ENCODE data around the gene TMEM125. TPM values are rescaled to one million over a fixed set of nuclear protein-coding genes. Genes with fewer than 3 reads are reported as not detected.

The TMEM125 gene
- total and polyA plus RNA-seq, 7 experiments from 2014 or later, result 0.21 to 0.50 TPM; not detected in 5

- no peak for DNase-seq
- H3K9me3 Mint-ChIP-seq, result peaks cover 0 to 2% (median 0%) of the 10 kb centered on the region in 11 donors
- no peaks in the 10 kb centered on the region for H3K27me3 ChIP-seq (ENCODE audit: control insufficient read depth in 2 of 2, insufficient read depth in 2 of 2, low read length in 2 of 2)
- no peak for ATAC-seq
- no peaks in the 10 kb centered on the region for H3K36me3 ChIP-seq (ENCODE audit: control insufficient read depth in 2 of 3, insufficient read depth in 3 of 3, low read length in 3 of 3)
- H3K4me3 ChIP-seq (ENCODE audit: low read length), result no peak overlapping the region
- ChIA-PET POLR2A (no interaction called here), CTCF (no interaction called here)
- H3K4me1 ChIP-seq (ENCODE audit: control insufficient read depth in 2 of 2, insufficient read depth in 2 of 2, low read length in 2 of 2), result no peaks in the 10 kb centered on the region
- intact Hi-C loops (cut with micrococcal nuclease), result no loop called here
- no peak overlapping the region for H3K27ac ChIP-seq (ENCODE audit: low read depth, low read length)
- H3K9me3 ChIP-seq (ENCODE audit: control insufficient read depth in 2 of 3, low read length in 3 of 3), result no peaks in the 10 kb centered on the region
- no peak overlapping the region for H3K4me3 Mint-ChIP-seq
- peak overlapping the region in 1 of 9 donors; percentile 36 for H3K27ac Mint-ChIP-seq
- H3K27me3 Mint-ChIP-seq, result no peaks in the 10 kb centered on the region
- H3K36me3 Mint-ChIP-seq, result peaks cover 0 to 3% (median 0%) of the 10 kb centered on the region in 5 donors
- peaks cover 0 to 8% (median 0%) of the 10 kb centered on the region in 7 donors for H3K4me1 Mint-ChIP-seq
Observed at GRCh38 chr1:43318831-43319230, 49.0 kb downstream of the TMEM125 start.

- Mint-ChIP-seq H3K4me1 (peaks cover 0 to 8% (median 0%) of the 10 kb centered on the region in 7 donors), H3K4me3 (no peak overlapping the region), H3K36me3 (peaks cover under 1 to 6% (median 3%) of the 10 kb centered on the region in 5 donors), H3K27me3 (no peaks in the 10 kb centered on the region), H3K9me3 (peaks cover 0 to 6% (median 3%) of the 10 kb centered on the region in 11 donors), H3K27ac (peak overlapping the region in 1 of 9 donors; percentile 8)
- no peak for DNase-seq
- no peaks in the 10 kb centered on the region for H3K27me3 ChIP-seq (ENCODE audit: control insufficient read depth in 2 of 2, insufficient read depth in 2 of 2, low read length in 2 of 2)
- no peaks in the 10 kb centered on the region for H3K36me3 ChIP-seq (ENCODE audit: control insufficient read depth in 2 of 3, insufficient read depth in 3 of 3, low read length in 3 of 3)
- ATAC-seq, result no peak
- no peak overlapping the region for H3K4me3 ChIP-seq (ENCODE audit: low read length)
- no peak overlapping the region for H3K27ac ChIP-seq (ENCODE audit: low read depth, low read length)
- no peaks in the 10 kb centered on the region for H3K4me1 ChIP-seq (ENCODE audit: control insufficient read depth in 2 of 2, insufficient read depth in 2 of 2, low read length in 2 of 2)
- intact Hi-C loops (cut with micrococcal nuclease), result no loop called here
- no peaks in the 10 kb centered on the region for H3K9me3 ChIP-seq (ENCODE audit: control insufficient read depth in 2 of 3, low read length in 3 of 3)
- ChIA-PET CTCF (no interaction called here), POLR2A (no interaction called here)
Observed at GRCh38 chr1:43319288-43319687, 49.5 kb downstream of the TMEM125 start.

- Mint-ChIP-seq H3K27me3 (no peaks in the 10 kb centered on the region), H3K27ac (no peak overlapping the region), H3K9me3 (peaks cover 4 to 9% (median 7%) of the 10 kb centered on the region in 11 donors), H3K4me3 (no peak overlapping the region), H3K4me1 (peaks cover 0 to 8% (median 3%) of the 10 kb centered on the region in 7 donors), H3K36me3 (peaks cover 6 to 8% (median 7%) of the 10 kb centered on the region in 5 donors)
- no peak for DNase-seq
- no peak overlapping the region for H3K4me3 ChIP-seq (ENCODE audit: low read length)
- no peaks in the 10 kb centered on the region for H3K36me3 ChIP-seq (ENCODE audit: control insufficient read depth in 2 of 3, insufficient read depth in 3 of 3, low read length in 3 of 3)
- H3K27me3 ChIP-seq (ENCODE audit: control insufficient read depth in 2 of 2, insufficient read depth in 2 of 2, low read length in 2 of 2), result no peaks in the 10 kb centered on the region
- intact Hi-C loops (cut with micrococcal nuclease), result no loop called here
- ChIA-PET POLR2A (no interaction called here), CTCF (no interaction called here)
- no peaks in the 10 kb centered on the region for H3K4me1 ChIP-seq (ENCODE audit: control insufficient read depth in 2 of 2, insufficient read depth in 2 of 2, low read length in 2 of 2)
- H3K9me3 ChIP-seq (ENCODE audit: control insufficient read depth in 2 of 3, low read length in 3 of 3), result peaks cover 0 to 4% (median 0%) of the 10 kb centered on the region in 3 experiments
- ATAC-seq, result no peak
- H3K27ac ChIP-seq (ENCODE audit: low read depth, low read length), result no peak overlapping the region
Observed at GRCh38 chr1:43319766-43320165, 50.0 kb downstream of the TMEM125 start.

- peaks cover 7 to 12% (median 10%) of the 10 kb centered on the region in 5 donors for H3K36me3 Mint-ChIP-seq
- no peak for DNase-seq
- Histone ChIP-seq H3K4me3 (ENCODE audit: low read length) (no peak overlapping the region), H3K27me3 (ENCODE audit: control insufficient read depth in 2 of 2, insufficient read depth in 2 of 2, low read length in 2 of 2) (no peaks in the 10 kb centered on the region), H3K4me1 (ENCODE audit: control insufficient read depth in 2 of 2, insufficient read depth in 2 of 2, low read length in 2 of 2) (no peaks in the 10 kb centered on the region), H3K9me3 (ENCODE audit: control insufficient read depth in 2 of 3, low read length in 3 of 3) (peaks cover 0 to 11% (median 0%) of the 10 kb centered on the region in 3 experiments), H3K27ac (ENCODE audit: low read depth, low read length) (no peak overlapping the region), H3K36me3 (ENCODE audit: control insufficient read depth in 2 of 3, insufficient read depth in 3 of 3, low read length in 3 of 3) (no peaks in the 10 kb centered on the region)
- ATAC-seq, result no peak
- intact Hi-C loops (cut with micrococcal nuclease), result no loop called here
- POLR2A ChIA-PET, result no interaction called here
- peaks cover 6 to 22% (median 16%) of the 10 kb centered on the region in 11 donors for H3K9me3 Mint-ChIP-seq
- peaks cover 0 to 9% (median 5%) of the 10 kb centered on the region in 7 donors for H3K4me1 Mint-ChIP-seq
- CTCF ChIA-PET, result interaction anchor here (0.8 kb wide), 1 partner anchor 9 kb away, joined by 3 read pairs; no protein-coding TSS in a partner anchor
- H3K27me3 Mint-ChIP-seq, result no peaks in the 10 kb centered on the region
- H3K4me3 Mint-ChIP-seq, result no peak overlapping the region
- H3K27ac Mint-ChIP-seq, result no peak overlapping the region
Observed at GRCh38 chr1:43321331-43321891, 51.6 kb downstream of the TMEM125 start.

- Histone ChIP-seq H3K4me1 (ENCODE audit: control insufficient read depth in 2 of 2, insufficient read depth in 2 of 2, low read length in 2 of 2) (no peaks in the 10 kb centered on the region), H3K27me3 (ENCODE audit: control insufficient read depth in 2 of 2, insufficient read depth in 2 of 2, low read length in 2 of 2) (no peaks in the 10 kb centered on the region), H3K9me3 (ENCODE audit: control insufficient read depth in 2 of 3, low read length in 3 of 3) (peaks cover 0 to 11% (median 0%) of the 10 kb centered on the region in 3 experiments), H3K27ac (ENCODE audit: low read depth, low read length) (no peak overlapping the region), H3K36me3 (ENCODE audit: control insufficient read depth in 2 of 3, insufficient read depth in 3 of 3, low read length in 3 of 3) (no peaks in the 10 kb centered on the region), H3K4me3 (ENCODE audit: low read length) (no peak overlapping the region)
- H3K4me3 Mint-ChIP-seq, result no peak overlapping the region
- CTCF ChIA-PET, result no interaction called here
- peaks cover 7 to 15% (median 10%) of the 10 kb centered on the region in 5 donors for H3K36me3 Mint-ChIP-seq
- peaks cover 0 to 18% (median 8%) of the 10 kb centered on the region in 7 donors for H3K4me1 Mint-ChIP-seq
- H3K27ac Mint-ChIP-seq, result no peak overlapping the region
- H3K27me3 Mint-ChIP-seq, result no peaks in the 10 kb centered on the region
- DNase-seq (no peak), ATAC-seq (no peak)
- intact Hi-C loops (cut with micrococcal nuclease), result no loop called here
- peaks cover 9 to 27% (median 17%) of the 10 kb centered on the region in 11 donors for H3K9me3 Mint-ChIP-seq
- POLR2A ChIA-PET, result no interaction called here
Observed at GRCh38 chr1:43322506-43322905, 52.7 kb downstream of the TMEM125 start.

Other genes with a start within 250 kb of the TMEM125 start
- 10 to 100 TPM; 17.8 to 46.1 (median 22.7) TPM for gene EBNA1BP2, start 97.7 kb upstream of the TMEM125 start, total RNA-seq
- gene EBNA1BP2, start 97.7 kb upstream of the TMEM125 start, polyA plus RNA-seq, result 10 to 100 TPM; 51.9 to 56.5 TPM
- under 1 TPM in 1 of 5 experiments, not detected in 4; 0.07 TPM for gene CFAP57, start 97.7 kb upstream of the TMEM125 start, total RNA-seq
- gene CFAP57, start 97.7 kb upstream of the TMEM125 start, polyA plus RNA-seq, result not detected
- not detected for gene C1orf210, start 15.6 kb downstream of the TMEM125 start, total RNA-seq
- not detected for gene C1orf210, start 15.6 kb downstream of the TMEM125 start, polyA plus RNA-seq
- gene TIE1, start 31.0 kb downstream of the TMEM125 start, total RNA-seq, result 1 to 10 TPM in 1 of 5 experiments, under 1 TPM in 1, not detected in 3; 0.19 to 1.9 TPM
- not detected for gene TIE1, start 31.0 kb downstream of the TMEM125 start, polyA plus RNA-seq
- under 1 TPM in 2 of 5 experiments, not detected in 3; 0.21 to 0.98 TPM for gene MPL, start 67.8 kb downstream of the TMEM125 start, total RNA-seq
- gene MPL, start 67.8 kb downstream of the TMEM125 start, polyA plus RNA-seq, result not detected
- gene CDC20, start 89.0 kb downstream of the TMEM125 start, total RNA-seq, result 100 to 1,000 TPM in 1 of 5 experiments, 1 to 10 TPM in 1, under 1 TPM in 3; 0.38 to 101 (median 0.78) TPM
- gene CDC20, start 89.0 kb downstream of the TMEM125 start, polyA plus RNA-seq, result not detected
- 10 to 100 TPM; 25.9 to 65.3 (median 32.3) TPM for gene ELOVL1, start 98.0 kb downstream of the TMEM125 start, total RNA-seq
- gene ELOVL1, start 98.0 kb downstream of the TMEM125 start, polyA plus RNA-seq, result 10 to 100 TPM; 46.8 to 55.1 TPM
- gene MED8, start 119.8 kb downstream of the TMEM125 start, total RNA-seq, result 10 to 100 TPM; 14.5 to 37.8 (median 30.1) TPM
- 10 to 100 TPM; 28.8 to 53.8 TPM for gene MED8, start 119.8 kb downstream of the TMEM125 start, polyA plus RNA-seq
- gene SZT2, start 119.9 kb downstream of the TMEM125 start, total RNA-seq, result 100 to 1,000 TPM in 4 of 5 experiments, 10 to 100 TPM in 1; 80.5 to 153 (median 131) TPM
- 1 to 10 TPM; 4.4 to 8.9 TPM for gene SZT2, start 119.9 kb downstream of the TMEM125 start, polyA plus RNA-seq
- 10 to 100 TPM; 15.8 to 29.3 (median 26.8) TPM for gene HYI, start 183.9 kb downstream of the TMEM125 start, total RNA-seq
- 1 to 10 TPM; 4.4 to 5.6 TPM for gene HYI, start 183.9 kb downstream of the TMEM125 start, polyA plus RNA-seq

All from naive thymus-derived CD4-positive, alpha-beta T cell (primary cell).